Measurements from ENCODE around the gene SPAG5.

Gene SPAG5

GRCh38 chr17:28537219-28537610 lies 61.6 kb downstream of the SPAG5 start:
- Histone ChIP-seq H3K9me3 (ENCODE audit: insufficient read depth, low read depth, low read length) (no peaks in the 10 kb centered on the region), H3K4me1 (ENCODE audit: insufficient read depth, low read length) (no peaks in the 10 kb centered on the region), H3K36me3 (ENCODE audit: insufficient read depth, low read length) (no peaks in the 10 kb centered on the region), H3K27ac (ENCODE audit: low read depth, low read length) (no peak overlapping the region), H3K4me3 (ENCODE audit: low read length) (no peak overlapping the region), H3K9ac (ENCODE audit: low read depth, low read length) (no peak overlapping the region), H3K27me3 (ENCODE audit: insufficient read depth, low read length) (no peaks in the 10 kb centered on the region)
- WGBS: 91% methylated on average over 12 of the region's 12 CpGs

DNA sequence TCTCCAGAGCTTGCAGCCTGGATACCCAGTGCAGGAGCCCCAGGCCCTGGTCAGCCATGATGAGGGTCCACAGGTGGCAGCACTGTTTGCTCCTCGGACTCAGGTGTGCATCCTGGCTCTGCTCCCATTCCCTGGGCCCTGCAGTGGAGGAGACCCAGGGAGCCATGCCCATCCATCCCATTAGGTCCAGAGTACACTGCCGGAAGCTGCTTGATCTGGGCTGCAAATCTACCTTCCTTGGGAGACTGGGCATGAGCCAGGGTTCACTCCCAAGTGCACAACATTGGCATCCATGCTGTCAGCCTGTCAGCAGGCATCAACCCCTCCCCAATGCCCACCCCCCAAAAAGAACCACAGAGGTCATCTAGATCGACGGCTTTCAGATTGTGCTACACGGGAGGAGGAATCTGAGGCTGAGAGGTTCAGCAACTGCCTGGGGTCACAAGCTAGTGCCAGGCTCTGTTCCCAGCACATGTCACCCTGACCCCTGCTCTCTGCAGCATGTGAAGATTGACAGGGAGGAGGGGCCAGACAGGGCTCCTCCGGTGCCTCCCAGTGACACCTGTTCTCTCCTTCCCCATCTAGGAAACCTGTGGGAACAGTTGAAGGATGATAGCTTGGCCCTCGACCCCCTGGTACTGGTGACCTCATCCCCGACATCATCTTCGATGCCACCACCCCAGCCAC lies 62.1 kb downstream of the SPAG5 start:
- no peak overlapping the region for H3K9ac ChIP-seq (ENCODE audit: low read depth, low read length)
- no peak overlapping the region for H3K4me3 ChIP-seq (ENCODE audit: low read length)
- H3K36me3 ChIP-seq (ENCODE audit: insufficient read depth, low read length): no peaks in the 10 kb centered on the region
- no peaks in the 10 kb centered on the region for H3K27me3 ChIP-seq (ENCODE audit: insufficient read depth, low read length)
- no peaks in the 10 kb centered on the region for H3K9me3 ChIP-seq (ENCODE audit: insufficient read depth, low read depth, low read length)
- WGBS: 75% methylated on average over 9 of the region's 9 CpGs
- no peak overlapping the region for H3K27ac ChIP-seq (ENCODE audit: low read depth, low read length)
- no peaks in the 10 kb centered on the region for H3K4me1 ChIP-seq (ENCODE audit: insufficient read depth, low read length)

- Histone ChIP-seq H3K36me3 (ENCODE audit: insufficient read depth, low read length) (no peaks in the 10 kb centered on the region), H3K9me3 (ENCODE audit: insufficient read depth, low read depth, low read length) (no peaks in the 10 kb centered on the region), H3K27me3 (ENCODE audit: insufficient read depth, low read length) (no peaks in the 10 kb centered on the region), H3K4me3 (ENCODE audit: low read length) (no peak overlapping the region), H3K9ac (ENCODE audit: low read depth, low read length) (no peak overlapping the region), H3K4me1 (ENCODE audit: insufficient read depth, low read length) (no peaks in the 10 kb centered on the region), H3K27ac (ENCODE audit: low read depth, low read length) (no peak overlapping the region)
- whole genome bisulfite sequencing: 92% methylated on average over 11 of the region's 11 CpGs
Observed at GRCh38 chr17:28534740-28535375, 64.0 kb downstream of the SPAG5 start.

DNA sequence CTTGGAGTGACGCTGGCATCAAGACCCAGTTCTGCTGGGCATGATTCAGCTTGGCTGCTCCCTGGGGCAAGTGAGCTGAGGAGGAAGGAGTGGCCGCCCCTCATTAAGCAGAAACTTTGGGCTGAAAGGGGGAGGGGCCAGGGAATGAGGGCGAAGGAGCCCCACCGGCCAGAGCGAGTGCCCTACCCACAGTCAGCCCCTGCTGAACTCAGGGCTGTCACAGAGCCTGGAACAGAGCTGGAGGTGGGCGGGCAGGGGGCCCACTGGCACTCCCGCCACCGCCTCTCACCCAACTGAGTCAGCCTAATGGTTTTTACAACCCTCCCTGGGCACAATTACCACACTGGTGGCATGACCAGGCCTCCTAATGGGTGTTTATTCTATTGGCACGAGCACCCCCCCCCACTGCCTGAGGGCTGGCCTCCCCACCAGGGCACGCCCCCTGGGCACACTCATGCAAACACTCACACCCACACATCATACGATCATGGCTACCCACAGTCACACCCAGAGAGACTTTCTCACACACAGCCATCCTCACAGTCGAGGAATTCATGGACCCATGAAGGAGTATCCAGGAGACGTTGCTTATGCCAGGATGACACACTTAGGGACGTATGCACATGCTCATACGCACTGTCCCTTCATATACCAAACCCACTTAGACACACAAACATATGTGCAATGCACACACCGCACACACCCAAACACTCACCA lies 65.6 kb downstream of the SPAG5 start:
- Histone ChIP-seq H3K36me3 (ENCODE audit: insufficient read depth, low read length) (no peaks in the 10 kb centered on the region), H3K27me3 (ENCODE audit: insufficient read depth, low read length) (no peaks in the 10 kb centered on the region), H3K9ac (ENCODE audit: low read depth, low read length) (no peak overlapping the region), H3K9me3 (ENCODE audit: insufficient read depth, low read depth, low read length) (no peaks in the 10 kb centered on the region), H3K27ac (ENCODE audit: low read depth, low read length) (no peak overlapping the region), H3K4me3 (ENCODE audit: low read length) (no peak overlapping the region), H3K4me1 (ENCODE audit: insufficient read depth, low read length) (no peaks in the 10 kb centered on the region)
- 80% methylated on average over 16 of the region's 16 CpGs for WGBS

- 90% methylated on average over 5 of the region's 7 CpGs for WGBS
- no peaks in the 10 kb centered on the region for H3K4me1 ChIP-seq (ENCODE audit: insufficient read depth, low read length)
- H3K36me3 ChIP-seq (ENCODE audit: insufficient read depth, low read length): no peaks in the 10 kb centered on the region
- no peak overlapping the region for H3K9ac ChIP-seq (ENCODE audit: low read depth, low read length)
- no peak overlapping the region for H3K27ac ChIP-seq (ENCODE audit: low read depth, low read length)
- H3K4me3 ChIP-seq (ENCODE audit: low read length): no peak overlapping the region
- no peaks in the 10 kb centered on the region for H3K9me3 ChIP-seq (ENCODE audit: insufficient read depth, low read depth, low read length)
- H3K27me3 ChIP-seq (ENCODE audit: insufficient read depth, low read length): no peaks in the 10 kb centered on the region
Observed at GRCh38 chr17:28532050-28532960, 66.5 kb downstream of the SPAG5 start.

- 78% methylated on average over 7 of the region's 7 CpGs for WGBS
- H3K4me3 ChIP-seq (ENCODE audit: low read length): no peak overlapping the region
- H3K36me3 ChIP-seq (ENCODE audit: insufficient read depth, low read length): no peaks in the 10 kb centered on the region
- no peaks in the 10 kb centered on the region for H3K9me3 ChIP-seq (ENCODE audit: insufficient read depth, low read depth, low read length)
- no peaks in the 10 kb centered on the region for H3K27me3 ChIP-seq (ENCODE audit: insufficient read depth, low read length)
- no peak overlapping the region for H3K9ac ChIP-seq (ENCODE audit: low read depth, low read length)
- H3K27ac ChIP-seq (ENCODE audit: low read depth, low read length): no peak overlapping the region
- H3K4me1 ChIP-seq (ENCODE audit: insufficient read depth, low read length): no peaks in the 10 kb centered on the region
Observed at GRCh38 chr17:28530926-28531325, 67.9 kb downstream of the SPAG5 start.

GRCh38 chr17:28530250-28530649 lies 68.6 kb downstream of the SPAG5 start:
- no peak overlapping the region for H3K9ac ChIP-seq (ENCODE audit: low read depth, low read length)
- H3K9me3 ChIP-seq (ENCODE audit: insufficient read depth, low read depth, low read length): no peaks in the 10 kb centered on the region
- no peaks in the 10 kb centered on the region for H3K4me1 ChIP-seq (ENCODE audit: insufficient read depth, low read length)
- H3K4me3 ChIP-seq (ENCODE audit: low read length): no peak overlapping the region
- 82% methylated on average over 4 of the region's 4 CpGs for WGBS
- H3K27ac ChIP-seq (ENCODE audit: low read depth, low read length): no peak overlapping the region
- no peaks in the 10 kb centered on the region for H3K36me3 ChIP-seq (ENCODE audit: insufficient read depth, low read length)
- no peaks in the 10 kb centered on the region for H3K27me3 ChIP-seq (ENCODE audit: insufficient read depth, low read length)

DNA sequence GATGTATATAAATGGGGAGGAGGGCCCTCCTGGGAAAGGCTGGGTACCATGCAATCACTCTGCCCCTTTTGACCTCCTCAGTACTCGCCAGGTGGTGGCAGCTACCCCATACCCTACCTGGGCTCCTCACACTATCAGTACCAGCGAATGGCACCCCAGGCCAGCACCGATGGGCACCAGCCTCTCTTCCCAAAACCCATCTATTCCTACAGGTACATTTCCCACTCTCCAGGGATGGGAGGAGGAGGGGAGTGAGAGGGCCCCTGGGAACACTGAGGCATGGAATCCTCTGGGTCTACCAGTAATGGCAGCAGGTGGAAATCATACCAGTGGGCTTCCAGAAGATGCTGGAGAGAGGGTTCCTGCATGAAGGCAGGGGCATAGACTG lies 69.8 kb downstream of the SPAG5 start:
- Histone ChIP-seq H3K4me1 (ENCODE audit: insufficient read depth, low read length) (no peaks in the 10 kb centered on the region), H3K27ac (ENCODE audit: low read depth, low read length) (no peak overlapping the region), H3K27me3 (ENCODE audit: insufficient read depth, low read length) (no peaks in the 10 kb centered on the region), H3K9me3 (ENCODE audit: insufficient read depth, low read depth, low read length) (no peaks in the 10 kb centered on the region), H3K36me3 (ENCODE audit: insufficient read depth, low read length) (no peaks in the 10 kb centered on the region), H3K4me3 (ENCODE audit: low read length) (no peak overlapping the region), H3K9ac (ENCODE audit: low read depth, low read length) (no peak overlapping the region)
- WGBS: 96% methylated on average over 3 of the region's 3 CpGs

DNA sequence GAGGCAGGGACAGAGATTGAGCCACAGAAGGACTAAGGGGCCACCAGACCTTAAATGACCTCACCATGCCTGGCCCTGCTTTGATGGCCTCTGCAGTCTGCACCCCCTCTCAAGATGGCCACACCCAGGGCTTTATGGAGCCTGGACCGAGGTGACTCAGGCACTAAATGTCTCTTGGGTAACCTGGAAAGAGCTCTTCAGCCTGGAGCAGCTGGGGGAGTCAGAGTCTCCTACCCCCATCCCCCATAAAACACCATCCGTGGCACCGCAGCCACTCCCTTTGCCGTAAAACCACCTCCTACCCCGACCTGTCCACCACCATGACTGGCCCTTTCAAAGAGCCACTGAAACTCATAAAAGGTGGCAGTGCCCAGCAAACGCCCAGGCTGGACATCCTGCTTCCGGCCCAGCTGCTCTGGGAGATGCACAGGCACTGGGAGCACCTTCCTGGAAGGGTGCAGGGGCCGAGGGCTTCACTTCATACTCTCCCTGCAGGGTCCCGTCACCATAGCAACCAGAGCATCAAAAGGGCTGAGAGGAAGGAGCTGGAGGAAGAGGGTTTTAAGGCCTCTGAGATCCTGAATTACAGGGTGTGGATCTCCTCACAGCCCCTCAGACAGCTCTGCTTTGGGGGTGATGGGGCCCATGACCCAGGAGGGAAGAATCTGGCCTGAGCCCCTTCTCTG lies 70.4 kb downstream of the SPAG5 start:
- H3K4me1 ChIP-seq (ENCODE audit: insufficient read depth, low read length): no peaks in the 10 kb centered on the region
- H3K27me3 ChIP-seq (ENCODE audit: insufficient read depth, low read length): no peaks in the 10 kb centered on the region
- no peaks in the 10 kb centered on the region for H3K9me3 ChIP-seq (ENCODE audit: insufficient read depth, low read depth, low read length)
- H3K36me3 ChIP-seq (ENCODE audit: insufficient read depth, low read length): no peaks in the 10 kb centered on the region
- no peak overlapping the region for H3K27ac ChIP-seq (ENCODE audit: low read depth, low read length)
- no peak overlapping the region for H3K9ac ChIP-seq (ENCODE audit: low read depth, low read length)
- no peak overlapping the region for H3K4me3 ChIP-seq (ENCODE audit: low read length)
- 70% methylated on average over 9 of the region's 9 CpGs for WGBS

- Histone ChIP-seq H3K27ac (ENCODE audit: low read depth, low read length) (no peak overlapping the region), H3K9me3 (ENCODE audit: insufficient read depth, low read depth, low read length) (no peaks in the 10 kb centered on the region), H3K4me1 (ENCODE audit: insufficient read depth, low read length) (no peaks in the 10 kb centered on the region), H3K27me3 (ENCODE audit: insufficient read depth, low read length) (no peaks in the 10 kb centered on the region), H3K9ac (ENCODE audit: low read depth, low read length) (no peak overlapping the region), H3K4me3 (ENCODE audit: low read length) (no peak overlapping the region), H3K36me3 (ENCODE audit: insufficient read depth, low read length) (no peaks in the 10 kb centered on the region)
- WGBS: 94% methylated on average over 2 of the region's 2 CpGs
Observed at GRCh38 chr17:28527859-28528258, 71.0 kb downstream of the SPAG5 start.

Data from HUES64 (cell line).